Posterior vena cava (tissue), 2 donors: ENCODE data around the gene B3GALT5. TPM values are rescaled to one million over a fixed set of nuclear protein-coding genes. Genes with fewer than 3 reads are reported as not detected.

Experiments
- DNase-seq: peaks from one replicate; pipeline ENCODE4 v3.0.0-alpha.2; 2020; ENCODE audit warnings: low spot score
- intact Hi-C, 2 donors: fragments of 100-400 bp; cut with DNase I; formaldehyde crosslinking; loops; one replicate each; pipeline versions ENCODE4 v1.14.1 to v1.14.2; 2022 to 2023
- total RNA-seq, 2 donors: library from RNA; stranded (reverse); fragmentation: NEBNext Ultra II Directional; extraction: Animal tissue kit (Norgen Biotek cat#: 25700); gene quantifications; one replicate each; pipeline ENCODE4 v1.2.1, GENCODE V29; 2021
- donor health status: DM: yes; HTN: yes; CAD: no.
- donor health status: DM: yes; HTN: yes; CAD: no.

B3GALT5 gene
- total RNA-seq, 2 donors from 2014 or later = 0.19 to 1.1 TPM

GRCh38 chr21:39720126-39720778 lies 107.5 kb downstream of the B3GALT5 start:
- no peak for DNase-seq
- intact Hi-C loops = no loop called here

DNA sequence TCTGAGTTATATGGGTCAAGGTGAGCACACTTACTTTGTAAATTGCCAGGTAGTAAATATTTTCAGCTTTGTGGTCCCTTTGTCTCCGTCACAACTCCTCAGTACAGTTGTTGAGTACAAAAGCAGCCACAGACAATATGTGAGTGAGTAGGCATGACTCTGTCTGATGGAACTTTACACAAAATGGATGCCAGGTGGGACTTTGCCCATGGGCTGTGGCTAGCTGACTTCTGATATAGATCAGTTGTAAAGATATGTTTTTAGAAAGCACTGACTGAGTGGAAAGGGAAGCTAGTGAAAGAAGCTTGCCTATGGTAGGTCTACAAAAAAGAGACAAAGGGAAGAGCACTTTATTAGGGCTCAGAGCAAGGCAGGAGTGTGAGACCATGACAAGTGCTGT lies 109.1 kb downstream of the B3GALT5 start:
- intact Hi-C loops = no loop called here

More for the DNA sequence above, 109.1 kb downstream of the B3GALT5 start:
- no peak for DNase-seq

Other genes starting within 250 kb of the B3GALT5 start
- gene LCA5L, start 167.2 kb upstream of the B3GALT5 start, total RNA-seq = 1 to 10 TPM; 1.5 to 1.7 TPM
- 10 to 100 TPM; 26.4 to 44.0 TPM for gene SH3BGR, start 161.0 kb upstream of the B3GALT5 start, total RNA-seq
- under 1 TPM; 0.33 to 0.46 TPM for gene IGSF5, start 132.2 kb downstream of the B3GALT5 start, total RNA-seq